ENCODE data around the gene RREB1.

The RREB1 gene

GRCh38 chr6:7111095-7111690 is 3.4 kb downstream of the RREB1 start:
- no peaks in the 10 kb centered on the region for H3K27me3 ChIP-seq (ENCODE audit: control insufficient read depth, insufficient read depth, low read length)
- H3K4me1 ChIP-seq = peaks cover 4% of the 10 kb centered on the region
- no peak overlapping the region for H3K9ac ChIP-seq
- peaks cover 36% of the 10 kb centered on the region for H3K79me2 ChIP-seq
- H3K4me3 ChIP-seq (ENCODE audit: low read depth, low read length) = no peak overlapping the region
- H2AFZ ChIP-seq = no peak overlapping the region
- no peak overlapping the region for H3K4me2 ChIP-seq (ENCODE audit: low read length)
- TF ChIP-seq CTCF (IDR thresholded peaks at IDR 0.05) = no peak
- H3K27ac ChIP-seq = no peak overlapping the region
- H3K36me3 ChIP-seq (ENCODE audit: control insufficient read depth, insufficient read depth, low read length) = no peaks in the 10 kb centered on the region
- H3K9me3 ChIP-seq (ENCODE audit: control insufficient read depth, low read length) = no peaks in the 10 kb centered on the region

DNA sequence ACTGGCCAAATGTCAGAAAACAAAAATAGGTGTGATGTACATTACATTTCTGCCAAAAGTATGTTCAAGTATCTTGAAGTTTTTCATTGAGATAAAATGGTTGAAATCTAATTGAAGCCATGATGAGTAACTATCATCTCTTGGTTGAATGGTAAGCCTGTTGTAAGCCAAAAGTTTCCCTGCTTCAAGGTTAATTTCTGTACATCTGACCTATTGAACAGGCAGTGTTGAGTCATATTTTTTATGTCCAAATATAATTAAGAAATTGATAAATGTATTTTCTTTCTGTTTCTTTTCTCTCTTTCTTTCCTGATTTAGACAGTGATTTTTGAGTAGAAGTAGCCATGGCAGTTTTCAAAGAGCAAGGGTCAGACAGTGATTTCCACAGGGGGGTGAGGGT is 4.4 kb downstream of the RREB1 start:
- TF ChIP-seq CTCF (IDR thresholded peaks at IDR 0.05) = no peak
- no peak overlapping the region for H3K9ac ChIP-seq
- H3K79me2 ChIP-seq = peaks cover 38% of the 10 kb centered on the region
- H3K4me2 ChIP-seq (ENCODE audit: low read length) = no peak overlapping the region
- no peak overlapping the region for H3K4me3 ChIP-seq (ENCODE audit: low read depth, low read length)
- H2AFZ ChIP-seq = no peak overlapping the region
- no peak overlapping the region for H3K27ac ChIP-seq
- no peaks in the 10 kb centered on the region for H3K9me3 ChIP-seq (ENCODE audit: control insufficient read depth, low read length)
- H3K36me3 ChIP-seq (ENCODE audit: control insufficient read depth, insufficient read depth, low read length) = no peaks in the 10 kb centered on the region
- H3K27me3 ChIP-seq (ENCODE audit: control insufficient read depth, insufficient read depth, low read length) = no peaks in the 10 kb centered on the region
- H3K4me1 ChIP-seq = peaks cover 4% of the 10 kb centered on the region

DNA sequence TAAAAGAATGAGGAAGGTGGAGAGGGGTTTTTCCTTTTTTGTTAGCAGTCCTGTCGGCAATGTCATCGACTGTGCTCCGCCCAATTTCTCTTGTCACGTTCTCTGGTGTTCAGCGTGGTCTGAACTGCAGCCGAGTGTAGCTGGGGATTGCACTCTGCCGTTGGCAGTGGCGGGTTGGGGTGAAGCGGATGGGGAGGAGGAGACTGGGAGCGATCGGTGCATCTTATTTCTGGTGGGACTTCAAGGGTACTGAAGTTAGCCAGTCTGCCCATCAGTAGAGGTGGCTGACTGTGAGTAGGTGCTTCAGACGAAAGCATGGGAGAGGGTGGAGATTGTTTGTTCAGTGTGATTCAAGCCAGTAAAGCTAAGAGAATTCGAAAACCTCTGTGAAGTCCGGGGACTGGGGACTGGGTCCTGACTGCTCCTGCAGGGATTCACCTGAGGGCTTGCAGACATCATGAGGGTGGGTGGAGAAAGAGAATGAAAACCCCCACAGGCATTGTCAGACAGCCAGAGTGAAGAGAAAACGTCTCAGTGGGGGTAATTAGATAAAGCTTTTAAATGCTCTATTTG is 5.1 kb downstream of the RREB1 start:
- no peak overlapping the region for H3K4me3 ChIP-seq (ENCODE audit: low read depth, low read length)
- no peak for TF ChIP-seq CTCF (IDR thresholded peaks at IDR 0.05)

DNA sequence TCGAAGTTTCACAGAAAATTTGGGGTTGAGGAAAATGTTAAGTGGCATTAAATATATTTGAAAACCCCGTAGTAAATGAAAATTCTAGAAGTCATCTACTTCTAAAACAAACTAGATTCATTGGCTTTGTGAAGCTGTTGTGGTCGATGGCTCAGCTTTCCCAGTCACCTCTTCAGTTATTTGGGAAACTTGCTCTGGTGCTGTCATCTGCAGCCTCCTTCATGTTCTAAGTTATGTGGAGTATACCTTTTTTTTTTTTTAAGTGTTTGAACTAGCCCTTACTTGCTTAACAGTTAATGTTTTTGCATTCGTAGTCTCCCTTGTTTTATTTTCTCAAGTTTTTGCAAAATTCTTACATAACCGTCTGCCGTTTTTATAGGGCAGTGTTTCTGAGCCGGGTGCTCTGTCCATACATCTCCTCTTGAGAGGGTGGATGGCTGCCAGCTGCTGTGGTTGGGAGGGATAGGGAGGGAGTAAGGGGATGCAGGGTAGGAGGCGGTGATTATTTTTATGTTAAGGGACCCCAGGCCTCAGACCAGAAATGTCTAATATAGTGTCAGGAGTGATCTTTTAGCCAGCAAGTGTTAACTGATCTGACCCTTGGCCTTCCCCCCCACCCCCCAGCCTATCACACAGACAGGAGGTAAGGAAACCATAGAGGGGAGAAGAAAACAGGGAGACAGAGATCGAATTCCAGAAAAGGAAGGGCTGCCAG is 7.1 kb downstream of the RREB1 start:
- Histone ChIP-seq H3K4me3 (ENCODE audit: low read depth, low read length) (no peak overlapping the region), H3K4me1 (no peaks in the 10 kb centered on the region), H3K27me3 (ENCODE audit: control insufficient read depth, insufficient read depth, low read length) (no peaks in the 10 kb centered on the region), H3K9me3 (ENCODE audit: control insufficient read depth, low read length) (no peaks in the 10 kb centered on the region), H3K27ac (no peak overlapping the region), H2AFZ (no peak overlapping the region), H3K4me2 (ENCODE audit: low read length) (no peak overlapping the region), H3K9ac (no peak overlapping the region), H3K36me3 (ENCODE audit: control insufficient read depth, insufficient read depth, low read length) (no peaks in the 10 kb centered on the region), H3K79me2 (peaks cover 44% of the 10 kb centered on the region)
- TF ChIP-seq CTCF (IDR thresholded peaks at IDR 0.05) = no peak

More for the DNA sequence above, 5.1 kb downstream of the RREB1 start:
- Histone ChIP-seq H3K36me3 (ENCODE audit: control insufficient read depth, insufficient read depth, low read length) (no peaks in the 10 kb centered on the region), H3K4me1 (peaks cover 4% of the 10 kb centered on the region), H3K9me3 (ENCODE audit: control insufficient read depth, low read length) (no peaks in the 10 kb centered on the region), H3K79me2 (peaks cover 38% of the 10 kb centered on the region), H3K27ac (no peak overlapping the region), H3K9ac (no peak overlapping the region), H3K4me2 (ENCODE audit: low read length) (no peak overlapping the region), H3K27me3 (ENCODE audit: control insufficient read depth, insufficient read depth, low read length) (no peaks in the 10 kb centered on the region), H2AFZ (peak overlapping the region; percentile 1)

Data from parathyroid adenoma (tissue), 2 donors.